HUES64 (cell line): ENCODE results near the gene SSBP3.
A peak's percentile ranks its signal among the peaks of the same experiment; 100 is the strongest.

Source experiments
- H3K27ac ChIP-seq: 2 replicates; pipeline ENCODE4 v1.7.0; 2013; ENCODE audit warnings: low read depth, low read length, inconsistent platforms
- H3K27me3 ChIP-seq: 2 replicates; pipeline ENCODE4 v1.6.1; 2013; ENCODE audit warnings: mild to moderate bottlenecking, low read length; ENCODE audit not compliant: insufficient read depth
- H3K36me3 ChIP-seq: 2 replicates; pipeline ENCODE4 v1.6.1; 2013; ENCODE audit warnings: mild to moderate bottlenecking, low read length; ENCODE audit not compliant: insufficient read depth
- H3K4me1 ChIP-seq: 2 replicates; pipeline ENCODE4 v1.6.1; 2013; ENCODE audit warnings: mild to moderate bottlenecking, low read length, moderate library complexity; ENCODE audit not compliant: insufficient read depth
- H3K4me3 ChIP-seq: 2 replicates; pipeline ENCODE4 v1.5.1; 2013; ENCODE audit warnings: mild to moderate bottlenecking, low read length, moderate library complexity
- H3K9ac ChIP-seq: 2 replicates; pipeline ENCODE4 v1.6.1; 2013; ENCODE audit warnings: mild to moderate bottlenecking, low read depth, low read length
- H3K9me3 ChIP-seq: 2 replicates; pipeline ENCODE4 v1.6.1; 2013; ENCODE audit warnings: low read depth, low read length; ENCODE audit not compliant: insufficient read depth
- WGBS: fragments of 150-250, 120-280 bp; methylation state at CpG from one replicate; pipeline ENCODE4 v1.1.7; 2013; ENCODE audit warnings: missing lambda C conversion rate; 5-methylcytosine and 5-hydroxymethylcytosine counted together

Gene SSBP3

DNA sequence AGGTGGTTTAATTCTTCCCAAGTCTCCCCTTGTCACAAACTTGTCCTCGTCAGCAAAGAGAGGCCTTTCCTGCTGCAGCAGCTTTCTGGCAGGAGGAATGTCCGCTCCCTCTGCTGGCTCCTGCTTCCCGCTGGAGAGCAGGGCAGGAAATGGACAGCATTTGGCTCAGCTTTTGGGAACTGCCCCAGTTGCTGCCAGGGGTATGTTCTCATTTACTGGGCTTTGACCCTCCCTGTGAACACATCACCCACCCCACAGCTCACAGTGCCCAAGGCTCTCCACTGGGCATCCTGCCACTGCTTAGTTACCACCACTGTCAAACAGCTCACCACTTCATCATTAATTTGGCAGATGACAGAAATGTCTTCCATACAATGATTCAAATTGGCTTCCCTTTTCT is 130.8 kb downstream of the SSBP3 start:
- H3K4me3 ChIP-seq, result no peak overlapping the region
- no peak overlapping the region for H3K27ac ChIP-seq
- H3K36me3 ChIP-seq, result peaks cover 9% of the 10 kb centered on the region; the same call in 1 of the 2 replicates
- H3K9me3 ChIP-seq, result no peaks in the 10 kb centered on the region
- 80% methylated on average over 3 of the region's 3 CpGs for WGBS
- H3K9ac ChIP-seq, result no peak overlapping the region
- peaks cover 28% of the 10 kb centered on the region for H3K4me1 ChIP-seq
- H3K27me3 ChIP-seq, result no peaks in the 10 kb centered on the region

GRCh38 chr1:54274881-54275280 is 131.3 kb downstream of the SSBP3 start:
- Histone ChIP-seq H3K9ac (no peak overlapping the region), H3K36me3 (peaks cover 5% of the 10 kb centered on the region; the same call in 1 of the 2 replicates), H3K4me1 (peaks cover 28% of the 10 kb centered on the region), H3K4me3 (no peak overlapping the region), H3K27ac (no peak overlapping the region), H3K9me3 (no peaks in the 10 kb centered on the region), H3K27me3 (no peaks in the 10 kb centered on the region)
- WGBS, result 84% methylated on average over 11 of the region's 11 CpGs

DNA sequence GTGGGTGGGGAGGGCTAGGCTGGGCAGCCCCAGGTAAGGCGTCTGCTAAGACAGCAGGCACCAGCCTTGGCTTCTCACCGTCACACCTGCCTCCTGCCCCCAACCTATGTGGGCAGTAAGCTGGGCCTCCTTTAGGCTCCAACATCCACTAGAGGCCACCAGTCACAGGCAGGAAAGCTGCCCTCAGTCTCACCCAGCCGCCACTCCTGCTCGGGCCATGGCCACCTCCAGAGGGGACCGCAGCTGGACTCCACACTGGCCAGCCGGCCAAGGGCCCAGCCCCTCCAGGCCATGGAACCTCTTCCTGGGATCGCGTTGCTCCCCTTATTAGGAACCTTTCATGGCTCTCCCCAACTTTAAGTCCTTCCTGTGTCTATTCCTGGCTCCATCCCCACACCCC is 131.7 kb downstream of the SSBP3 start:
- Histone ChIP-seq H3K9me3 (no peaks in the 10 kb centered on the region), H3K4me3 (no peak overlapping the region), H3K36me3 (peaks cover under 1% of the 10 kb centered on the region; the same call in 1 of the 2 replicates), H3K4me1 (peaks cover 28% of the 10 kb centered on the region), H3K9ac (no peak overlapping the region), H3K27ac (no peak overlapping the region), H3K27me3 (no peaks in the 10 kb centered on the region)
- WGBS, result 62% methylated on average over 8 of the region's 8 CpGs

GRCh38 chr1:54273795-54274163 is 132.4 kb downstream of the SSBP3 start:
- Histone ChIP-seq H3K9me3 (no peaks in the 10 kb centered on the region), H3K27ac (peak overlapping the region; percentile 50), H3K4me1 (peaks cover 28% of the 10 kb centered on the region), H3K9ac (no peak overlapping the region), H3K36me3 (no peaks in the 10 kb centered on the region; the same call in 1 of the 2 replicates), H3K27me3 (no peaks in the 10 kb centered on the region), H3K4me3 (no peak overlapping the region)
- WGBS, result 17% methylated on average over 2 of the region's 5 CpGs

DNA sequence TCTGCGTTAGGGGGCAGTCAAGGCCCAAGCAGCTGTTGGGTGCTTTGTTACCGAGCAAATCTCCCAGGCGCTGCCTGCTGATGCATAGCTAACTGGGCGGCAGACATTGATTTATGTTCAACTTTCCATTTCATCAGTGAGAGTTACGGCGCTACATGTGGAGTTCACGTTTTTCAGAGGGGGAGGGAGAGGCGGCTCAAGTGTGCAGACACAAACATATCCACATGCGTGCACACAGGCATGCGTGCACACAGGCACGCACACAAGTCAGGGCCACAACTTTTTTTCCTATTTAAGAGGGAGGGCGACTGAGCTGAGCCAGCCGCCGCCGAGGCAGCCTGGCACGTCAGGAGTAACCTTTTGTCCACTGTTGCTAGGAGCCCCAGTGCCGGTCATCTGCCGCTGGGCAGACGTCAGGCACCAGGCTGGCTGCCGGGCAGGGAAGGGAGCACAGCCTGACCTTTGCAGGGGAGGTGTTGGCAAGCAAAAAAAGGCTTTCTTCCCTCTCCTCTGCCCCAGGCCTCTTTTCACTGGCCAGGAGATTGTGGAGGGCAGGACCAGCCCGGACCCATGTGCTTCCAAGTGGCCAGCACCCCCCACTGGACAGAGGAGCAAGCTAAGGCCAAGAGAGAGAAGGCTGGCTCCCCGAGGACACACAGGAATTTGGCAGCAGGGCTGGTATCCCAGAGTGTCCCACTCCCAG is 133.0 kb downstream of the SSBP3 start:
- H3K27me3 ChIP-seq, result no peaks in the 10 kb centered on the region
- peak overlapping the region; percentile 50 for H3K27ac ChIP-seq
- H3K36me3 ChIP-seq, result no peaks in the 10 kb centered on the region; the same call in 1 of the 2 replicates
- no peak overlapping the region for H3K4me3 ChIP-seq
- WGBS, result 66% methylated on average over 22 of the region's 22 CpGs
- H3K9me3 ChIP-seq, result no peaks in the 10 kb centered on the region
- no peak overlapping the region for H3K9ac ChIP-seq
- H3K4me1 ChIP-seq, result peaks cover 28% of the 10 kb centered on the region

DNA sequence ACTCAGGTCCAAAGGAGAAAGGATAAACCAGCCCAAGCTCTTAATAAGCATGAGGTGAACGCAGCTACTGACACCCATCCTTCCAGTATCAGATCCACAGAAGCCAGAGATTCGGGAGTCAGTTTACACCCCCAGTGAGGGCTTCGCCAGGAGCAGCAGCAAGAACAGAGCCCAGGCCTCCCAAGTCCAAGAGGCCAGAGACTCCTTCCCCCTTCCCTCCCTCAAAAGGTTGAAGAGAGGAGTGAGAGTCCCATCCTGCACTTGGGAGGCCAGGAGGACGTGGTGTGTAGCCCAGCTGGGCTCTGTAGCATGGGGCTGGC is 133.5 kb downstream of the SSBP3 start:
- peak overlapping the region; percentile 50 for H3K27ac ChIP-seq
- 65% methylated on average over 4 of the region's 4 CpGs for WGBS
- H3K4me3 ChIP-seq, result no peak overlapping the region
- H3K36me3 ChIP-seq, result no peaks in the 10 kb centered on the region; the same call in 1 of the 2 replicates
- no peaks in the 10 kb centered on the region for H3K27me3 ChIP-seq
- no peak overlapping the region for H3K9ac ChIP-seq
- no peaks in the 10 kb centered on the region for H3K9me3 ChIP-seq
- peaks cover 28% of the 10 kb centered on the region for H3K4me1 ChIP-seq

- H3K4me3 ChIP-seq, result no peak overlapping the region
- no peak overlapping the region for H3K9ac ChIP-seq
- H3K9me3 ChIP-seq, result no peaks in the 10 kb centered on the region
- WGBS, result 80% methylated on average over 2 of the region's 2 CpGs
- H3K4me1 ChIP-seq, result peaks cover 28% of the 10 kb centered on the region
- no peaks in the 10 kb centered on the region for H3K27me3 ChIP-seq
- no peaks in the 10 kb centered on the region; the same call in 1 of the 2 replicates for H3K36me3 ChIP-seq
- no peak overlapping the region for H3K27ac ChIP-seq
Measured at GRCh38 chr1:54272134-54272533, 134.1 kb downstream of the SSBP3 start.

DNA sequence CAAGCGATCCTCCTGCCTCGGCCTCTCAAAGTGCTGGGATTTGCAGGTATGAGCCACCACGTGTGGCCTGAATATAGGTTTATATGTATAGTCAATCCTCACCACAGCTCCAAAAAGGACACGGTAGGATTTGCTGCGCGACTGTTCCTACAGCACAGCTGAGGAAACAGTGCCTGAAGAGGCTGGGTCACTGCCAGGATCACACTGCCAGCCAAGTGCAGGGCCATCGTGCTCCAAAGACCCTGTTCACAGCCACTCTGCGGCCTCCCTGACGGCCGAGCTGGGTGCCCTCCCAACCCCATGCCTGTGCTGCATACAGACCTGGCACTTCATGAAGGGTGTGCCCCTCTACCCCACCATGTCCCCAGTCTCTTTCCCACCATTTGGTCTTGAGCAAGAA is 134.9 kb downstream of the SSBP3 start:
- H3K9me3 ChIP-seq, result no peaks in the 10 kb centered on the region
- no peak overlapping the region for H3K4me3 ChIP-seq
- H3K36me3 ChIP-seq, result no peaks in the 10 kb centered on the region
- H3K27me3 ChIP-seq, result no peaks in the 10 kb centered on the region
- H3K4me1 ChIP-seq, result peaks cover 28% of the 10 kb centered on the region
- 97% methylated on average over 9 of the region's 10 CpGs for WGBS
- H3K9ac ChIP-seq, result no peak overlapping the region
- H3K27ac ChIP-seq, result no peak overlapping the region

DNA sequence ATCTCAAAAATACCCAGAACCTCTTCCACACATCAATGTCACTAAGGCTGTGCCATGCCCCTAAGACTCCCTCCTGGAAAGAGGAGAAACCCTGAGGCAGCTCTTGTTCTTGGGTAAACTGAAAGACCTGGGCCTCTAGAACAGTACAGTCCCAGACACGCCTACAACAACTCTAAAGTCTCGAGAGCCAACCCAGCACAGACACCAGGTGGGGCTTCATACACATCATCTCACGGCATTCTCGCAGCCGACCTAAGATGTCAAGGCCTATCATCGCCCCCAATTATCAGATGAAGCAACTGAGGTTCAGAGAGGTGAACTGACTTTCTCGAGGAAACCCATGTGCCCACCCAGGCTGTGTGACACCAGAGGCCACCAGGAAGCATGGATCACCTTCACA is 135.7 kb downstream of the SSBP3 start:
- H3K27me3 ChIP-seq, result no peaks in the 10 kb centered on the region
- H3K36me3 ChIP-seq, result no peaks in the 10 kb centered on the region
- H3K9me3 ChIP-seq, result no peaks in the 10 kb centered on the region
- 95% methylated on average over 7 of the region's 7 CpGs for WGBS
- peaks cover 28% of the 10 kb centered on the region for H3K4me1 ChIP-seq
- no peak overlapping the region for H3K27ac ChIP-seq
- H3K9ac ChIP-seq, result no peak overlapping the region
- H3K4me3 ChIP-seq, result no peak overlapping the region

DNA sequence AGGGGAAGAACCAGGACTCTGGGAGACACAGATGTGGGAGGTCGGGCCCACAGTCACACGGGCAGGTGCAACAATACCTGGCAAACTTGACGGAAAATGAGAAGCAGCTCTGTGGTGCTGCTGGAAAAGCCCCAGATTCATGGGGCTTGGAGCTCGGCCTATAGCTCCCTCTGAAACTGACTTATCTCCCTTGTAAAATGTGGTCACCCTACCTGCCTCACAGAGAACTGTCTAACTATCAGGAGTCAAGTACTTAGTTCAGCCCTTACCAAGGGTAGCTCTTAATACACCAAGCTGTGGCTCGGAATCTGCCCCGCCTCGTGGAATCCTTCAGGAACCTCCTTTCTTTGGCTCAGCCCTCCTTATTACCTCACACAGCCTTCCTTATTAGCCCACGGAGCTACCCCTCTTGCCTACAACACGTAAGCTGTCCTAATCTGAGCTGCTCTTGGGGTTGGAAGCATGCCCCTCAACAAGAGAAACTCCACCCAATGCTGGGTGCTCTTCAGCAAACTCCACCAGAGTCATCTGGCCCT is 137.4 kb downstream of the SSBP3 start:
- Histone ChIP-seq H3K27me3 (no peaks in the 10 kb centered on the region), H3K4me1 (peaks cover 18% of the 10 kb centered on the region), H3K9ac (no peak overlapping the region), H3K36me3 (no peaks in the 10 kb centered on the region), H3K27ac (no peak overlapping the region), H3K9me3 (no peaks in the 10 kb centered on the region), H3K4me3 (no peak overlapping the region)
- 86% methylated on average over 9 of the region's 9 CpGs for WGBS

DNA sequence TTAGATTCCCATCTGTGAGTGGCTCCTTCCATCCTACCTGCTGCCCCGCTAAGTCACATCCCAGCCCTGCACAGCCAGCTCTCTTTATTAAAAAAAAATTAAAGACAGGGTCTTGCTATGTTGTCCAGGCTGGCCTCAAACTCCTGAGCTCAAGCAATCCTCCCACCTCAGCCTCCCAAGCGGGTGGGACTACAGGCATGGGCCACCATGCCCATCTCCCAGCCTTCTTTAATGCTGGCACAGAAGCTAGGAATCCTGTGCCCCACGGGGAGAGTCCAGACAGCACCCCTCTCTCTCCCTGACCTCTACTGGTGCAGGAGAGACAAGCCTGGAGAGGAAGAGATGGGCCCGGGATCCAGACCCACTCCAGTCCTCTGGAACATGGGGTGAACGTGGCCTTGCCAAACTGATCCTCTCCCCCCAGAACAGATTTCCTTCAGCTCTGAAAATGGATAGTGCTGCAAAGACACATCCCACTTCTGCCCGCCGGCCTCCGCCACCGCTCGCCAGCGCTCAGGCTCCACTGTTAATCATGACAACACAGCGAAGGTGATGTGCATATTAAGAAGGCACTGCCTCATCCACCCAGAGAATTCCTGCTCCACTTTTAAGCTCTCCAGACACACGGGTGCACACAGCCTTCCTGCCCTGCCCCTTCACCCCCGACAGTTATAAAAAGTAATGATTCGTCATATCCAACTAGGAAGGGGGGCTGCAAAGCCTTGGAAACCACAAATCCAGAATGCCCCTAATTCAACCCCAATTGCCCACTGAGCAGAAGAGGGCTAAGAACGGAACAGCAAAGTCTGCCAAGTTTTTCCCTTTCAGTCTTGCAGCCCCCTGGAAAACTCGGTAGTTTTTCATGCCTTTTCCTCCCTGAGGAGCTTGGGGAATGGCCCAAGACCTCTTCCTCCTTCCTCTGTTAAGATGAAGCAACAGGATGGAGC is 138.1 kb downstream of the SSBP3 start:
- H3K36me3 ChIP-seq, result no peaks in the 10 kb centered on the region
- WGBS, result 97% methylated on average over 17 of the region's 17 CpGs
- H3K4me1 ChIP-seq, result peaks cover 11% of the 10 kb centered on the region
- no peaks in the 10 kb centered on the region for H3K9me3 ChIP-seq
- no peaks in the 10 kb centered on the region for H3K27me3 ChIP-seq
- no peak overlapping the region for H3K4me3 ChIP-seq
- H3K9ac ChIP-seq, result no peak overlapping the region
- H3K27ac ChIP-seq, result no peak overlapping the region
